Hippocampal formation (tissue), 2 donors: Measurements from ENCODE around the gene ARHGAP18.

Experiments
- DNase-seq, 2 donors: peaks; one replicate each; lab custom pipeline; 2025; lab: John Stamatoyannopoulos, UW

The ARHGAP18 gene

GRCh38 chr6:129691709-129692108, 18.3 kb downstream of the ARHGAP18 start:
- no peak for DNase-seq

GRCh38 chr6:129691043-129691640, 18.8 kb downstream of the ARHGAP18 start:
- DNase-seq, result no peak

- no peak for DNase-seq
Observed at GRCh38 chr6:129686941-129687627, 22.9 kb downstream of the ARHGAP18 start.

GRCh38 chr6:129685662-129686031, 24.3 kb downstream of the ARHGAP18 start:
- DNase-seq, result no peak

GRCh38 chr6:129684903-129685661, 24.9 kb downstream of the ARHGAP18 start:
- no peak for DNase-seq

GRCh38 chr6:129684323-129684884, 25.6 kb downstream of the ARHGAP18 start:
- DNase-seq, result no peak

GRCh38 chr6:129683601-129684322, 26.2 kb downstream of the ARHGAP18 start:
- DNase-seq, result peak; percentile 18 to 25

GRCh38 chr6:129681913-129682205, 28.1 kb downstream of the ARHGAP18 start:
- no peak for DNase-seq

- DNase-seq, result no peak
Observed at GRCh38 chr6:129680633-129681032, 29.3 kb downstream of the ARHGAP18 start.

GRCh38 chr6:129679758-129680157, 30.2 kb downstream of the ARHGAP18 start:
- DNase-seq, result no peak

- DNase-seq, result no peak
Observed at GRCh38 chr6:129679275-129679674, 30.7 kb downstream of the ARHGAP18 start.

- no peak for DNase-seq
Observed at GRCh38 chr6:129678463-129678862, 31.5 kb downstream of the ARHGAP18 start.

- DNase-seq, result no peak
Observed at GRCh38 chr6:129677620-129678325, 32.2 kb downstream of the ARHGAP18 start.

- DNase-seq, result no peak
Observed at GRCh38 chr6:129675669-129676472, 34.1 kb downstream of the ARHGAP18 start.

GRCh38 chr6:129673748-129674147, 36.2 kb downstream of the ARHGAP18 start:
- DNase-seq, result no peak

GRCh38 chr6:129672881-129673631, 36.9 kb downstream of the ARHGAP18 start:
- DNase-seq, result no peak

- DNase-seq, result no peak
Observed at GRCh38 chr6:129672341-129672682, 37.7 kb downstream of the ARHGAP18 start.

GRCh38 chr6:129671442-129672340, 38.3 kb downstream of the ARHGAP18 start:
- no peak for DNase-seq

- no peak for DNase-seq
Observed at GRCh38 chr6:129670634-129671033, 39.3 kb downstream of the ARHGAP18 start.
